HEK293 (cell line): Measurements from ENCODE around the gene DHRS7.

Experiments
- SP2 ChIP-seq: fragments of 450-650 bp; formaldehyde crosslinking; IDR thresholded peaks from 2 replicates; pipeline ENCODE4 v1.5.1; 2016; ENCODE audit warnings: missing biosample characterization, missing genetic modification characterization
- ZBTB20 ChIP-seq: fragments of 450-650 bp; formaldehyde crosslinking; IDR thresholded peaks from 2 replicates; pipeline ENCODE4 v1.5.1; 2016; ENCODE audit warnings: missing biosample characterization, missing genetic modification characterization
- ZNF114 ChIP-seq: fragments of 450-650 bp; formaldehyde crosslinking; IDR thresholded peaks from 2 replicates; pipeline ENCODE4 v1.5.0; 2017; ENCODE audit warnings: missing biosample characterization, missing genetic modification characterization
- ZNF292 ChIP-seq: fragments of 450-650 bp; formaldehyde crosslinking; IDR thresholded peaks from 2 replicates; pipeline ENCODE4 v1.5.1; 2016; ENCODE audit warnings: low read depth, missing biosample characterization, missing genetic modification characterization, borderline replicate concordance
- ZNF350 ChIP-seq: fragments of 450-650 bp; formaldehyde crosslinking; IDR thresholded peaks from 2 replicates; pipeline ENCODE4 v1.5.0; 2017; ENCODE audit warnings: missing biosample characterization, mild to moderate bottlenecking, missing genetic modification characterization
- ZNF791 ChIP-seq: fragments of 450-650 bp; formaldehyde crosslinking; IDR thresholded peaks from 2 replicates; pipeline ENCODE4 v1.5.1; 2016; ENCODE audit warnings: missing biosample characterization, missing genetic modification characterization
- ZNF830 ChIP-seq: fragments of 450-650 bp; IDR thresholded peaks from 2 replicates; pipeline ENCODE4 v1.5.0; 2018; ENCODE audit warnings: missing biosample characterization, missing genetic modification characterization, low read depth, mild to moderate bottlenecking, moderate library complexity
- ZSCAN16 ChIP-seq: fragments of 450-650 bp; formaldehyde crosslinking; IDR thresholded peaks from 2 replicates; pipeline ENCODE4 v1.5.1; 2016; ENCODE audit warnings: missing biosample characterization, missing genetic modification characterization
- TF ChIP-seq, protein P1 (sequence below): fragments of 450-650 bp; formaldehyde crosslinking; IDR thresholded peaks from 2 replicates; pipeline ENCODE4 v1.5.1; 2016; ENCODE audit warnings: missing biosample characterization, missing genetic modification characterization
- TF ChIP-seq, protein P2 (sequence below): fragments of 450-650 bp; formaldehyde crosslinking; IDR thresholded peaks from 2 replicates; pipeline ENCODE4 v1.5.1; 2016; ENCODE audit warnings: missing biosample characterization, missing genetic modification characterization
- TF ChIP-seq, protein P3 (sequence below): fragments of 450-650 bp; formaldehyde crosslinking; IDR thresholded peaks from 2 replicates; pipeline ENCODE4 v1.5.1; 2016; ENCODE audit warnings: missing biosample characterization, missing genetic modification characterization
- TF ChIP-seq, protein P4 (sequence below): IDR thresholded peaks from 2 replicates; pipeline ENCODE4 v1.6.1; 2011; ENCODE audit warnings: mild to moderate bottlenecking, low read depth, low read length, borderline replicate concordance

DNA sequence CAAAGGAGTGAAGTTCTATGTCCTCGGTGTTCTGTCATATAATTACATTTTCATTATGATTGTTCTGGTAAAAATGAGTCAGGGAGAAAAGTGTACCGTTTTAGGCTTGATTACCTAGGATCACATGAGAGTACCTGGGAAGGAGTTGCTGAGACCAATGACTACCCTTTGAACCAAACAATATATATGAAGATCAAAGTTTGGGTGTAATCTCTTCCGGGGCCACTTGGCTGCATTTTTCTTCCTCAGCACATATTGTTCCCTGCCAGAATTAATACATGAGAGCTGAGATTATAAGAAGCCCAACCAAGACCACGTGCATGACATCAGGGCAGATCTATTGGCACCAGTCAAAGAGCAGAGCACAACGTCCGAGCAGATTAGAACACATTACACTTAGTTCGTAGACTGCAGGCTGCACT, 41.1 kb upstream of the DHRS7 start:
- TF ChIP-seq, protein P1, sequence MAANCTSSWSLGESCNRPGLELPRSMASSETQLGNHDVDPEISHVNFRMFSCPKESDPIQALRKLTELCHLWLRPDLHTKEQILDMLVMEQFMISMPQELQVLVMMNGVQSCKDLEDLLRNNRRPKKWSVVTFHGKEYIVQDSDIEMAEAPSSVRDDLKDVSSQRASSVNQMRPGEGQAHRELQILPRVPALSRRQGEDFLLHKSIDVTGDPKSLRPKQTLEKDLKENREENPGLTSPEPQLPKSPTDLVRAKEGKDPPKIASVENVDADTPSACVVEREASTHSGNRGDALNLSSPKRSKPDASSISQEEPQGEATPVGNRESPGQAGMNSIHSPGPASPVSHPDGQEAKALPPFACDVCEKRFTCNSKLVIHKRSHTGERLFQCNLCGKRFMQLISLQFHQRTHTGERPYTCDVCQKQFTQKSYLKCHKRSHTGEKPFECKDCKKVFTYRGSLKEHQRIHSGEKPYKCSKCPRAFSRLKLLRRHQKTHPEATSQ (tag by site-specific recombination): no peak
- no peak for TF ChIP-seq ZSCAN16 (tag by site-specific recombination)
- TF ChIP-seq, protein P2, sequence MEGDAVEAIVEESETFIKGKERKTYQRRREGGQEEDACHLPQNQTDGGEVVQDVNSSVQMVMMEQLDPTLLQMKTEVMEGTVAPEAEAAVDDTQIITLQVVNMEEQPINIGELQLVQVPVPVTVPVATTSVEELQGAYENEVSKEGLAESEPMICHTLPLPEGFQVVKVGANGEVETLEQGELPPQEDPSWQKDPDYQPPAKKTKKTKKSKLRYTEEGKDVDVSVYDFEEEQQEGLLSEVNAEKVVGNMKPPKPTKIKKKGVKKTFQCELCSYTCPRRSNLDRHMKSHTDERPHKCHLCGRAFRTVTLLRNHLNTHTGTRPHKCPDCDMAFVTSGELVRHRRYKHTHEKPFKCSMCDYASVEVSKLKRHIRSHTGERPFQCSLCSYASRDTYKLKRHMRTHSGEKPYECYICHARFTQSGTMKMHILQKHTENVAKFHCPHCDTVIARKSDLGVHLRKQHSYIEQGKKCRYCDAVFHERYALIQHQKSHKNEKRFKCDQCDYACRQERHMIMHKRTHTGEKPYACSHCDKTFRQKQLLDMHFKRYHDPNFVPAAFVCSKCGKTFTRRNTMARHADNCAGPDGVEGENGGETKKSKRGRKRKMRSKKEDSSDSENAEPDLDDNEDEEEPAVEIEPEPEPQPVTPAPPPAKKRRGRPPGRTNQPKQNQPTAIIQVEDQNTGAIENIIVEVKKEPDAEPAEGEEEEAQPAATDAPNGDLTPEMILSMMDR (tag by site-specific recombination): no peak
- no peak for TF ChIP-seq ZNF791
- TF ChIP-seq ZBTB20 (tag by site-specific recombination): no peak
- no peak for TF ChIP-seq ZNF292
- TF ChIP-seq, protein P3, sequence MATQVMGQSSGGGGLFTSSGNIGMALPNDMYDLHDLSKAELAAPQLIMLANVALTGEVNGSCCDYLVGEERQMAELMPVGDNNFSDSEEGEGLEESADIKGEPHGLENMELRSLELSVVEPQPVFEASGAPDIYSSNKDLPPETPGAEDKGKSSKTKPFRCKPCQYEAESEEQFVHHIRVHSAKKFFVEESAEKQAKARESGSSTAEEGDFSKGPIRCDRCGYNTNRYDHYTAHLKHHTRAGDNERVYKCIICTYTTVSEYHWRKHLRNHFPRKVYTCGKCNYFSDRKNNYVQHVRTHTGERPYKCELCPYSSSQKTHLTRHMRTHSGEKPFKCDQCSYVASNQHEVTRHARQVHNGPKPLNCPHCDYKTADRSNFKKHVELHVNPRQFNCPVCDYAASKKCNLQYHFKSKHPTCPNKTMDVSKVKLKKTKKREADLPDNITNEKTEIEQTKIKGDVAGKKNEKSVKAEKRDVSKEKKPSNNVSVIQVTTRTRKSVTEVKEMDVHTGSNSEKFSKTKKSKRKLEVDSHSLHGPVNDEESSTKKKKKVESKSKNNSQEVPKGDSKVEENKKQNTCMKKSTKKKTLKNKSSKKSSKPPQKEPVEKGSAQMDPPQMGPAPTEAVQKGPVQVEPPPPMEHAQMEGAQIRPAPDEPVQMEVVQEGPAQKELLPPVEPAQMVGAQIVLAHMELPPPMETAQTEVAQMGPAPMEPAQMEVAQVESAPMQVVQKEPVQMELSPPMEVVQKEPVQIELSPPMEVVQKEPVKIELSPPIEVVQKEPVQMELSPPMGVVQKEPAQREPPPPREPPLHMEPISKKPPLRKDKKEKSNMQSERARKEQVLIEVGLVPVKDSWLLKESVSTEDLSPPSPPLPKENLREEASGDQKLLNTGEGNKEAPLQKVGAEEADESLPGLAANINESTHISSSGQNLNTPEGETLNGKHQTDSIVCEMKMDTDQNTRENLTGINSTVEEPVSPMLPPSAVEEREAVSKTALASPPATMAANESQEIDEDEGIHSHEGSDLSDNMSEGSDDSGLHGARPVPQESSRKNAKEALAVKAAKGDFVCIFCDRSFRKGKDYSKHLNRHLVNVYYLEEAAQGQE (tag by site-specific recombination): no peak
- TF ChIP-seq ZNF830: no peak
- TF ChIP-seq, protein P4, sequence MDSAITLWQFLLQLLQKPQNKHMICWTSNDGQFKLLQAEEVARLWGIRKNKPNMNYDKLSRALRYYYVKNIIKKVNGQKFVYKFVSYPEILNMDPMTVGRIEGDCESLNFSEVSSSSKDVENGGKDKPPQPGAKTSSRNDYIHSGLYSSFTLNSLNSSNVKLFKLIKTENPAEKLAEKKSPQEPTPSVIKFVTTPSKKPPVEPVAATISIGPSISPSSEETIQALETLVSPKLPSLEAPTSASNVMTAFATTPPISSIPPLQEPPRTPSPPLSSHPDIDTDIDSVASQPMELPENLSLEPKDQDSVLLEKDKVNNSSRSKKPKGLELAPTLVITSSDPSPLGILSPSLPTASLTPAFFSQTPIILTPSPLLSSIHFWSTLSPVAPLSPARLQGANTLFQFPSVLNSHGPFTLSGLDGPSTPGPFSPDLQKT: no peak
- no peak for TF ChIP-seq SP2
- no peak for TF ChIP-seq ZNF114 (tag by site-specific recombination)
- no peak for TF ChIP-seq ZNF350 (tag by site-specific recombination)
